KMS-11 (cell line): ENCODE results near the gene PRPF8.
"Not testable (repeated sequence)": the region's sequence is repeated elsewhere in the genome, so short reads cannot be mapped to it uniquely, and the experiment has no call there.

Experiments
- H2AFZ ChIP-seq: fragments of 200-600 bp; sonication (generic); 2 replicates; pipeline ENCODE4 v1.6.1; 2016; ENCODE audit warnings: antibody characterized with exemption, mixed run types, low read depth
- H3K27ac ChIP-seq: fragments of 200-600 bp; sonication (generic); 2 replicates; pipeline ENCODE4 v1.6.1; 2016; ENCODE audit warnings: mild to moderate bottlenecking, mixed run types
- H3K27me3 ChIP-seq: fragments of 200-600 bp; sonication (generic); 2 replicates; pipeline ENCODE4 v1.6.1; 2017; ENCODE audit warnings: mild to moderate bottlenecking, low read depth, mixed run types, moderate library complexity; ENCODE audit not compliant: insufficient read depth
- H3K36me3 ChIP-seq: fragments of 200-600 bp; sonication (generic); 2 replicates; pipeline ENCODE4 v1.6.1; 2017; ENCODE audit warnings: mild to moderate bottlenecking, mixed run types; ENCODE audit not compliant: insufficient read depth
- H3K4me1 ChIP-seq: fragments of 200-600 bp; sonication (generic); 2 replicates; pipeline ENCODE4 v1.6.1; 2016; ENCODE audit warnings: mild to moderate bottlenecking, low read depth, mixed run types; ENCODE audit not compliant: poor library complexity, severe bottlenecking
- H3K4me2 ChIP-seq: fragments of 200-600 bp; sonication (generic); 2 replicates; pipeline ENCODE4 v1.7.0; 2016; ENCODE audit warnings: mild to moderate bottlenecking, mixed run types
- H3K4me3 ChIP-seq: fragments of 200-600 bp; sonication (generic); IDR thresholded peaks from 2 replicates; pipeline ENCODE4 v1.6.1; 2017; ENCODE audit warnings: low read depth, low read length, mixed read lengths; ENCODE audit not compliant: insufficient read depth
- H3K79me2 ChIP-seq: fragments of 200-600 bp; sonication (generic); 2 replicates; pipeline ENCODE4 v1.6.1; 2016; ENCODE audit warnings: low read depth, mixed run types; ENCODE audit not compliant: insufficient read depth
- H3K9ac ChIP-seq: fragments of 200-600 bp; sonication (generic); 2 replicates; pipeline ENCODE4 v1.6.1; 2016; ENCODE audit warnings: mild to moderate bottlenecking, mixed run types
- H4K20me1 ChIP-seq: fragments of 200-600 bp; sonication (generic); 2 replicates; pipeline ENCODE4 v1.6.1; 2016; ENCODE audit warnings: mild to moderate bottlenecking, mixed run types; ENCODE audit not compliant: insufficient read depth
- CTCF ChIP-seq: fragments of 200-600 bp; sonication (generic); conservative IDR thresholded peaks from 2 replicates; pipeline ENCODE4 v1.6.1; 2017; ENCODE audit warnings: low read depth, mild to moderate bottlenecking, antibody characterized with exemption, low read length, moderate library complexity, mixed read lengths

The PRPF8 gene

GRCh38 chr17:1724351-1724868 lies 39.7 kb upstream of the PRPF8 start, which contains the start of gene WDR81:
WDR81 (plus strand) TSS chr17:1724704; CDS start chr17:1724960, 256 bp downstream.
- Histone ChIP-seq H3K9ac (peak within 1 kb of the TSS; percentile 52; the same call in 1 of the 2 replicates), H4K20me1 (no peaks in the 10 kb centered on the region), H2AFZ (peak within 1 kb of the TSS; percentile 49), H3K27me3 (no peaks in the 10 kb centered on the region), H3K27ac (peak within 1 kb of the TSS; percentile 39; the same call in 1 of the 2 replicates), H3K4me3 (no peak within 1 kb of the TSS), H3K4me2 (peak within 1 kb of the TSS; percentile 73), H3K36me3 (no peaks in the 10 kb centered on the region), H3K79me2 (no peaks in the 10 kb centered on the region), H3K4me1 (peaks cover 37% of the 10 kb centered on the region)
- TF ChIP-seq CTCF: no peak

- H3K9ac ChIP-seq, H3K27me3 ChIP-seq, H3K36me3 ChIP-seq, H3K4me2 ChIP-seq, H3K4me3 ChIP-seq, H3K79me2 ChIP-seq, H2AFZ ChIP-seq, H4K20me1 ChIP-seq: not testable (repeated sequence)
- H3K27ac ChIP-seq: peak overlapping the region; percentile 77
- H3K4me1 ChIP-seq: peaks cover 47% of the 10 kb centered on the region
Observed at GRCh38 chr17:1722022-1722421, 37.4 kb upstream of the PRPF8 start.

- TF ChIP-seq CTCF: peak; percentile 85
- Histone ChIP-seq H3K79me2 (no peaks in the 10 kb centered on the region), H3K4me1 (peaks cover 47% of the 10 kb centered on the region), H4K20me1 (no peaks in the 10 kb centered on the region), H2AFZ (no peak overlapping the region), H3K9ac (no peak overlapping the region), H3K27ac (no peak overlapping the region), H3K4me2 (no peak overlapping the region), H3K27me3 (no peaks in the 10 kb centered on the region), H3K4me3 (no peak overlapping the region), H3K36me3 (no peaks in the 10 kb centered on the region)
Observed at GRCh38 chr17:1720856-1721386, 36.3 kb upstream of the PRPF8 start.

DNA sequence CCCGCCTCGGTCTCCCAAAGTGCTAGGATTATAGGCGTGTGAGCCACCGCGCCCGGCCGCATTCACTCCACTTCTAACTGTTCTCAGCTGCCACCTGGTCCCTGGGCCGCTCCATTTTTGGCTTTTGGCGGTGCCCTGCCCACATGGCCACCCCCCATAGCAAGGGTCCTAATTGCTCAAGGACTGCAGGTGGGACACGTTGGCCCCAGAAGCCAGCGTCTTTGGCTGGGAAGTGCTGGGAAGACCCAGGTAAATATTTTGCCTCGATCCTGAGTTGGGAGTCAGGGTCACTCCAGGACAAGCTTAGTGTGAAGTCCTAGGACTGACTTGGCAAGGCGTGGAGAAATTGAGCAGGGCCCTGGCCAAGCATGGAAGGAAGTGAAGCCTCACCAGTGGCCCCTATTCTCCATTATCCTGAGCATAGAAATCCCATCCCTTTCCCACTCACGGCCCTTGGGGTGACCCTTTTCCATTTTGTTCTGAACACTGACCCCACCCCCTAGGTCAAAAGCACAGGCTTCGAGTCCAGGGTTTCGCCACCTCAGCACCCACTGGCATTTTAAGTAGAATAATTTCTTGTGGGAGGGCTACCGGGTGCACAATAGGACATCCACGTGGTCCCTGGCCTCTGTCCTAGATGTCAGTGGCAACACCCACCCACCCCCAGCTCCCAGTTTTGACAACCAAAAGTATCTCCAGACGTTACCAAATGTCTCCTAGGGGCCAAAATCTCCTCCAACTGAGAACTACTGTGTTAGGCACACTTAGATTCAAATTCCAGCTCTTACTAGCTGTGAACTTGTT lies 33.9 kb upstream of the PRPF8 start:
- Histone ChIP-seq H3K4me3 (no peak overlapping the region), H2AFZ (no peak overlapping the region), H3K9ac (no peak overlapping the region), H4K20me1 (no peaks in the 10 kb centered on the region), H3K27ac (no peak overlapping the region), H3K79me2 (no peaks in the 10 kb centered on the region), H3K27me3 (no peaks in the 10 kb centered on the region), H3K4me2 (peak overlapping the region; percentile 97; the same call in 1 of the 2 replicates), H3K36me3 (no peaks in the 10 kb centered on the region), H3K4me1 (peaks cover 42% of the 10 kb centered on the region)
- TF ChIP-seq CTCF: no peak
